ENCODE measurements around the gene C12orf42.

C12orf42 gene

DNA sequence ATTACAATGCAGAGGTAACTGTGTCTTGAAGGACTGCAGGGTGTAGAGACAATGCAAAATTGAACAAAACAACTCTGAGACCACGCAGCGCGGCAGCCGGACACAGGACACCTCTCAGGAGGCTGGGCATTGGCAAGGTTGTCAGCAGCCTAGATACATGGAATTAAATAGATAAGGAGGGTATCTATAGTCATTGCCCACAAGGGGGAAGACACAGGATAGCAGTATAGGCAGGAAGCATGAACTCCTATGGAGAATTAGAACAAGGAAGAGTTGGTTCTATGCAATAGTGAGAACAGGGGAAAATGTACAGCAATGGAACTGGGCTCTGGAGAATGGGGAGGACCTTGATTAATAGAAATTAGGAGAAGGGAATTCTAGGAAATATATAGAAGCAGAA lies 164.1 kb downstream of the C12orf42 start:
- DNase-seq = no peak

DNA sequence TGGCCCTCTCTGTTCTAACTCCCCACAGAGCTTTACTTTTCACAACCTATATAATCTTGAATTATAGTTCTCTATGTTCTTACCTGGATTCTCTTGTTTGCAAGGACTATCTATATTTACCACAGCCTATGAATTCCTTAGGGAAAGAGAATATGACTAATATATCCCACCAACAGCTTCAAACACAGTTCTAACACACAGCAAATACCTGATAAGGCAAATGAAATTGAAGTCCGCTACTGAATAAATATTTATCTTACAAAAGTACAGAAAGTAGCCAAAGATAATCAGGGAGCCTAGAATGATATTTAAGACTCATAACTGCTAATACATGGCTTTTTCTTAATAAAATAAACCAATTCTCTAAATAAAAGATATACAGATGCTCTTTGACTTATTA lies 165.1 kb downstream of the C12orf42 start:
- no peak for DNase-seq

DNA sequence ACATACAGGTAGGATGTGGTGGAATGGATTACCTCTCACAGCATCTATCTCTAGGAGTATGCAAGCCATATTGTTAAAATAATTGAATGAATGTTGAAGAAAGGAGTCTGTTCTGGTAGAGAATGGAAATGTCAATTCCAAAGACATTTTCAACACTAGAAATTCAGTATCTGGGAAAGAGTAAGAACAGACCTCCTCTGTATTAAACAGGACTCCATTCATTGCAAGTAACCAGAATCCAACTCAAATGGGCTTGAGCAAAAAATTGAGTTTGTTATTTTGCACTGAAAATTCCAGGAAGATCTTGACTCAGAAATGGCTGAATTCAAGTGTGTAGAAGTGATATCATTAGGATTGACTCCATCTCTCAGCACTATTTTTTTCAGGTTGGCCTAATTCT lies 168.1 kb downstream of the C12orf42 start:
- no peak for DNase-seq

- no peak for DNase-seq
These were observed 169.6 kb downstream of the C12orf42 start for GRCh38 chr12:103326190-103326589.

GRCh38 chr12:103318566-103318965 lies 177.2 kb downstream of the C12orf42 start:
- DNase-seq = no peak

GRCh38 chr12:103317220-103317619 lies 178.5 kb downstream of the C12orf42 start:
- no peak for DNase-seq

DNA sequence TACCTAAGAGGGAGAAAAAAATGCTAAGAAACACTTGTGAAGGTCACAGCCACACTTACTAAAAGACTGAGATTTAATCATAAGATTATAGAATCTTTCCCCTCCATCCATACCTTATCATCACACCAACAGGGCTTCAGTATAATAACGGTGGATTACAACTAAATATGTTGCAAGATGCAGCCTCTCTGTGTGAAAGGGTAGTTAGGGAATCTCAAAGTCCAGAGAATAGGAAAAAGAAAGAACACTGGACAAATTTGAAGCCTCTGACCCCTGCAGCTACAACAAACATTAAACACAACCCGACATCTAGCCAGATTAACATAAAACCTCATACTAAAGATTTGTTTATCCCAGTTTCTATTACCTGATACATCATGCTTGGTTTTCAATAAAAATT lies 181.0 kb downstream of the C12orf42 start:
- no peak for DNase-seq

DNA sequence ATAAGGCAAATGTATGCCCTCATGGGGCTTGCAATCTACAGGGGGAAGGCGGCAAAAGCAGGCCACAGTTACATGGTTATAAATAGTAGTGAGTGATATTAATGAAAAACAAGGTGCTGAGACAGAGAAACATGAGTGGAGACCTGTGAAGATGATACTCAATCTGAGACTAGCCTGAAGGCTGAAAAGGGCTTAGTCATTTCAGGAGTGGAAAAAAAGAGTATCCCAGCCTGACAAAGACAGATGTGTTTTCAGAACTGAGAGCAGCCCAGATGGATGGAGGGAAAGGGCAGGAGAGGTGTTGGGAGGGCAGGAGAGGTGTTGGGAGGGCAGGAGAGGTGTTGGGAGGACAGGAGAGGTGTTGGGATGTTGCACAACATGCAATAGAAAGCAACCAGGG lies 181.9 kb downstream of the C12orf42 start:
- DNase-seq = no peak

- no peak for DNase-seq
These were observed 182.9 kb downstream of the C12orf42 start for GRCh38 chr12:103312742-103313354.

DNA sequence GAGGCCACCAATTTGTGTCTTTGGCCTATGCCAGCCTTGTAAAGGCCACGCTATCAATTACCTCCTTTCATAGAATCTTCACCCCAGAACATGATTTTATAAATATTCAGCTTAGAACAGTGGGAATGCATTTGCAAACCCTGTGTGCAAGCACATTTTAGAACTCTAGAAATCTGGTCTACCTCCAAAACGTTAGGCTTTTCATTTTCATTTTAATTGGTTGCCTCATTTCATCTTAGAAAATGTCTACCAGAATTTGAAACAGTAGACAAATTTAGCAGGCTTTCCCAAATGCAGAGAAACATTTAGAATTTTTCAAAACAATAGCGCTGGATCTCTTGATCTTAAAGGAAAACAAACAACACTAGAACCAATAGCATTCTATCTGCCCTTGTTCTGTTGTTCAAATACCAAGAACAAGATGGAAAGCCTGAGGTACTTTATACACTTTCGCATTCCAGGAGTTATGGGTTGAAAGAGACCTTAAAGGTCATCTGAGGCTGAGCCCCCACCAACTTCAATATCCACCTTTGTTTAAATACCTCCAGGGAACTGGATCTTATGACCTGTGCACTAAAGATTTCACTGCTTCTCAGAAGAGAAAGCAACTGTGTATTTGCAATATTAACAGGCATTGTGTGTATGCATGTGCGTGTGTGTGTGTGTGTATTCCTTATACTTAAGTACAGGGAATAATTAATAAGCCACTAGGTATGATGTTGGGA lies 185.1 kb downstream of the C12orf42 start:
- no peak for DNase-seq

GRCh38 chr12:103308396-103308795 lies 187.4 kb downstream of the C12orf42 start:
- no peak for DNase-seq

- DNase-seq = no peak
These were observed 192.3 kb downstream of the C12orf42 start for GRCh38 chr12:103303484-103303883.

DNA sequence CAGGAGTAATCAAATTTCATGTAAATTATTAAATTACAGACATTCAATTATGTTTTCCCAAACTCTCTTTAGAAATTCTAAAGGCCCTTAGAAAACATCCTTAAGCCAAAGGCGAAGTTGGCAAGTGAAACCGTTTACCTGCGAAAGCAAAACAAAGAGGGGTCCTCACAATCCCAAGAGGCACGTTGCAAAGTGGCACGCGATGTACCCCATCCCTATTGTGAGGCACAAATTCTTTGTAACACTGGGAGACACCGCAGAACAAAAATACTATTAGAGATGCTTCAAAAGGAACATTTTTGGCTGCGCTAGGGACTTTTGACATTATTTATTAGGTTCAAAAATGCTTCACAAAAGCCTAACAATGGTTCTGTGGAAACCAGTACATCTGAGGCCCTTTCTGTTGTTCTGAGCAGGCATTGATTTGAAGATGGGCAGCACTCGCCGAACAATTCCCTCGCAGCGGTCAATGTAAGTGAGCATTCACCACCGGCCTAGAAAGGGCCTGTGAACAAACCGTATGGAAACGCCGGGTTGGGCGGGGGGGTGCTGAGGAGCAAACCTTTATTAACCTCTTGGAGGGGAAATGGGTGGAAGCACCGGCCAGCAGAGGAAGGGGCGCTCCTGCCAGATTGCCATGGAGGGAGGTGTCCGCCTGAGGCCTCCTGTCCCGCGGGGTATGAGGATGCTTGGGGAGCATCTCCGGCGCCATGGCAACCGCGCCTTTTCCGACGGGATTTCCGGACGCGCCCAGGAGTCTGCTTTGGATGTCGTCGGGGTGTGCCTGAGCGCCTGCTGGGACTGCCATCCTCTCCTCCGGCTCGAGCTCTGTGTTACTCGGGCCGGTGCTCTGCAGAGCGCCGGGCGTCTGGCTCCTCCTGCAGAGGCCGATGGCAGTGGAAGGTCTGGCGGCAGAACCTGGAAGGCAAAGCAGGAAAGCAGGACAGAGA lies 193.9 kb downstream of the C12orf42 start:
- DNase-seq = no peak

DNA sequence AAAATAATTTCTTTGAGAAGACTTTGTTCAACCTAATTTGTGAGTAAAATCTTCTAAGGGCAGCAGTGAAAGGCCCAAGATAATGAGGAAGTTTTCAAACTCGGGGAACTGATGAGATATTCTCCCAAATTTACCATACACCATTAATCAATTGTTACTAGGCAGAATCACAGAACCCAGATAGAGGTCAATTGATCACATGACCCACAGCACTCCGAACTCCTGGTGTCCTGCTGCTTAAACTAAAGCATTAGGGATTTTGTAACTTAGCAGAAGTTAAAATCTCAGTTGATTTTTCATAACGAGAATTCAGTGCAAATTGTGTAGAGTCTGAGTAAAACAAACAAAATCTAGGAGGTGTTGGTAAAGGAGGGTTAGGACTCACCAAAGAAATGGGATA lies 207.8 kb downstream of the C12orf42 start:
- DNase-seq = no peak

GRCh38 chr12:103282124-103282523 lies 213.6 kb downstream of the C12orf42 start:
- DNase-seq = no peak

DNA sequence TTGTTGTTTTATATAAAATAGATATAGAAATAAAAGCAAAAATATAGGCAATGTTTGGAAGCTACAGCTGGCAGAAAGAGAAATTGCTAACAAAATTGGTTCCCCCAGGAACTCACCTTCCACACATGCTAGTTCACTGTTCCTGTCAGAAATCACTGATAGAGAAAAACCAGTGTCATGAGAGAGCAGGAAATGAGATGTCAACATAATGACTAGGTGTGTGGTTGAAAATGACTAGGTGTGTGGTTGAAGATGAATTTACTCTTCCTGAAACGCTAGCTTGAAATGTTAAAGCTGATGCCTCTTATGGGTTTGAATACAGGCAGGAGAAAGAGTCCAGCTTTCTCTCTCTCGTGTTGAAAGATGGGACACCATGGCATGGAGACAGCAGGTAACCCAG lies 216.3 kb downstream of the C12orf42 start:
- no peak for DNase-seq

GRCh38 chr12:103278329-103278728 lies 217.4 kb downstream of the C12orf42 start:
- DNase-seq = no peak

DNA sequence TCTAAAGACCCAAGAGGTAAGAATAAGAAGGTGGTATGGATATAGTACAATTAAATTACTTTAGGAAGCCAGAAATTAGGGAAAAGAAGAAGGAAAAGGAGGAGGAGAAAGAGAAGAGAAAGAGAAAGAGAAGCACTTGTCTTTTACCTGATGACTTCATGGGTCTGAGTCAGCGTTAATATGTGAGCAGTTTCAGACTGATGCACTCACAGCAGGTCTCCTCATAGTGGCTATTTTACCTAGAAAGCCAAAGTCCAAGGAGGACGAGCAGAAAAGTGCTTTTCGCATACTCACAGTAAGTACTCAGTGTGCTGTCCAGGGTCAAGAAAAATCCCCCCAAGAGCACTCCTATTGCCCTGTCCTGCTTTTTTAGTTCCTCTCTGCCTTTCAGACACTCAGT lies 222.1 kb downstream of the C12orf42 start:
- DNase-seq = no peak

- DNase-seq = no peak
These were observed 222.8 kb downstream of the C12orf42 start for GRCh38 chr12:103272949-103273348.

DNA sequence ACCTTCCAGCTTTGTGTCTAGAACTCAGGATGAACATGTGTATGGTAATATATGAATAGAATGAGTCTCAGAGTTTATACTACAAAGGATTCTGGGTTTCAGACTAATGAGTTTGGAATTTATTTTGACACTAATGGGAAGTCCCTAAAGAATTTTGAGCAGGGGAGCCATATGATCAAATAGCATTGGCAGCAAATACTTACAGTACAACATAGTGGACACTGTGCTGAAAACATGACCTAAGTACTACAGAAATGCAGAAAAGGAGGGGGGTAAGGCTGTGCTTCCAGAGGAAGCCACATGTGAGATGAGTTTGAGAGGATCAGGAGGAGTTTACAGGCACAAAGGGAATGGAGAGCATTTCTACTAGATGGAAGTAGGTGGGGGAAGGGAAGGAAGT lies 225.8 kb downstream of the C12orf42 start:
- no peak for DNase-seq

DNA sequence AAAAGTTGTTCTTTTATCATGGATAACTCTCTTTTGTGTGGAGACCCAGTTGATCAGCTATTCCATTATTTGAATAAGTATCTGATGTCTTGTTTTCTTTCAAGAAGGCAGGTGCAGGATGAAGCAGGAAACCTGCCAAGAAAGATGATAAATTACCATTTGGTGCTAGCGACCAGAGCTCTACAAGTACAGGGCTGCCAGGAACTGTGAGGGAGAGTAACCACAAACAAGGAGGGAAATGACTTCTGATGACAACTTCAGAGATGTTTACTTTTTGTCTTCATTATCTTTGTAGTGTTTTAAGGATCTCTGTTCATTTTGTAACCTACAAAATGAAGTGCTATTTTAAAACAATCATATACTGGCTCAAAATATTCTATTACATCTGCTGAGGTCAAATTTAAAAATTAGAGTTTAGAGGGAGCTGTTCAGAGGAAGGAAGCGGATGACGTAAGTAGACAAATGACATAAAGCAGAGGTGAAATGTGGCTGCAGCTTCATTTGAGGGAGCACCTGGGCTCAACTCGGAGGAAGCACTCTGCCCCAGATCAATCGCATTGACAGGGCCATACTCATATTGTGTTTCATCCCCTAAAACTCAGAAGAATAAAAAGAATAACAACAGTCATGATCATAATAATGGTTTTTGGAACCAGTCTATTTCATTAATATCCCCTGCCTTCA lies 226.8 kb downstream of the C12orf42 start:
- no peak for DNase-seq

DNA sequence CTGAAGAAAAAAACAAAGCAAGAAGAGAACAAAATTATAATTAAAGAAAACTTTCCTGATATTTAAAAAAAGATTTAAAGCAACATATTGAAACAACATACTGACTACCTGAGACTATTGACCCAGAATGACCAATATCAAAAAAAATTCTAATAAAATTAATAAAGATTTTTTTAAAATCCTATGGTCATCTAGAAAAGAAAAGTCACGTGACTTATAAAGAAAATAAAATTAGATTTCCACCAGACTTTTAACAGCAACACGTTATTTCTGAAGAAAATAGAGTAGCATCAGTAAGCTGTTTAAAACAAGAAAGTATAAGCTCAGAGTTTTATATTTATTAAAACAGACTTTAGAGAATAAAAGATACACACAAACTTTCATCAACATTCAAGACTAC lies 238.0 kb downstream of the C12orf42 start:
- DNase-seq = no peak

Measured in activated gamma-delta T cell treated with Interleukin-2 at 50 U/mL for 16 hours (primary cell).